Activated CD8-positive, alpha-beta memory T cell treated with anti-CD3 and anti-CD28 coated beads for 48 hours (primary cell): ENCODE measurements around the gene KLHL40.

Experiments used
- DNase-seq, 3 experiments: peaks; one replicate each; pipeline ENCODE4 v3.0.0-alpha.2; 2020; ENCODE audit warnings: low read depth in 2 of 3, low spot score in 2 of 3

Gene KLHL40

GRCh38 chr3:42685363-42685881 is at the start of gene KLHL40:
Gene KLHL40, plus strand, starts transcription at chr3:42685537. Its CDS starts 82 bp downstream, at chr3:42685619.
- DNase-seq, result no peak

GRCh38 chr3:42637001-42637400 is 48.3 kb upstream of the KLHL40 start:
- DNase-seq, result no peak

- no peak for DNase-seq
These were observed 46.9 kb upstream of the KLHL40 start for GRCh38 chr3:42638339-42638842.

- DNase-seq, result no peak
These were observed 46.1 kb upstream of the KLHL40 start for GRCh38 chr3:42639192-42639591.

GRCh38 chr3:42640129-42640528 is 45.2 kb upstream of the KLHL40 start:
- no peak for DNase-seq

GRCh38 chr3:42640771-42641370 is 44.5 kb upstream of the KLHL40 start:
- no peak for DNase-seq

- no peak for DNase-seq
These were observed 37.4 kb upstream of the KLHL40 start for GRCh38 chr3:42647821-42648459.

- no peak for DNase-seq
These were observed 36.3 kb upstream of the KLHL40 start for GRCh38 chr3:42649006-42649405.

- DNase-seq, result no peak
These were observed 35.6 kb upstream of the KLHL40 start for GRCh38 chr3:42649783-42650182.

- DNase-seq, result no peak
These were observed 33.9 kb upstream of the KLHL40 start for GRCh38 chr3:42651248-42652091.

GRCh38 chr3:42652251-42652610 is 33.1 kb upstream of the KLHL40 start:
- DNase-seq, result no peak

GRCh38 chr3:42652611-42653302 is 32.6 kb upstream of the KLHL40 start:
- DNase-seq, result no peak

GRCh38 chr3:42653303-42653559 is 32.1 kb upstream of the KLHL40 start:
- no peak for DNase-seq

- no peak for DNase-seq
These were observed 31.6 kb upstream of the KLHL40 start, which contains the start of gene ZBTB47 for GRCh38 chr3:42653560-42654330. Gene ZBTB47, plus strand, starts transcription at chr3:42653697. Its CDS starts 4,659 bp downstream, at chr3:42658356.

- no peak for DNase-seq
These were observed 30.8 kb upstream of the KLHL40 start for GRCh38 chr3:42654331-42655201.

- DNase-seq, result no peak
These were observed 29.9 kb upstream of the KLHL40 start for GRCh38 chr3:42655331-42655888.

GRCh38 chr3:42655980-42656679 is 29.2 kb upstream of the KLHL40 start:
- DNase-seq, result no peak

- DNase-seq, result no peak
These were observed 28.4 kb upstream of the KLHL40 start for GRCh38 chr3:42656680-42657610.
